OCI-LY7 (cell line): ENCODE measurements around the gene CAMK1.

Source experiments
- EZH2phosphoT487 ChIP-seq: fragments of 200-600 bp; sonication (generic); IDR thresholded peaks from 2 replicates; pipeline ENCODE4 v1.6.1; 2018; ENCODE audit warnings: low read depth, borderline replicate concordance, mild to moderate bottlenecking, mixed run types, antibody characterized with exemption, low read length, moderate library complexity, mixed read lengths
- TF ChIP-seq, protein P1 (sequence below): fragments of 200-600 bp; sonication (generic); conservative IDR thresholded peaks from 2 replicates; pipeline ENCODE4 v1.5.1; 2014; ENCODE audit warnings: mild to moderate bottlenecking, antibody characterized with exemption, low read length, moderate library complexity, mixed read lengths

DNA sequence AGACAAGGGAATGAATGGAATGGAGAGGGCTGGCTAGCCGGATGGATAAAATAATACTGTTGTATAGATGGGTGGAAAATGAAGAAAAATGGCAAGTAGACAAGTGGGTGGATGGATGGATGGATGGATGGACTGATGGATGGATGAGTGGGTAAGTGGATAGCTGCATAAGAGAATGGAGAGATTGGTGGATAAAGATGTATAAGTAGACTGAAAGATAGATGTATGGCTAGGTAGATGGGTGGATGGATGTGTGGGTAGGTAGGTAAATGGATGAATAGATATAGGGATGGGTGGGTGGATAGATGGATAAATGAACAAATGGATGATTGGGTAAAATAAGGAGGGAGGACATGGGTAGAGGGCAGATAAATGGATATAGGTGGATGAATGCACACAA, 52.2 kb downstream of the CAMK1 start:
- TF ChIP-seq, protein P1, sequence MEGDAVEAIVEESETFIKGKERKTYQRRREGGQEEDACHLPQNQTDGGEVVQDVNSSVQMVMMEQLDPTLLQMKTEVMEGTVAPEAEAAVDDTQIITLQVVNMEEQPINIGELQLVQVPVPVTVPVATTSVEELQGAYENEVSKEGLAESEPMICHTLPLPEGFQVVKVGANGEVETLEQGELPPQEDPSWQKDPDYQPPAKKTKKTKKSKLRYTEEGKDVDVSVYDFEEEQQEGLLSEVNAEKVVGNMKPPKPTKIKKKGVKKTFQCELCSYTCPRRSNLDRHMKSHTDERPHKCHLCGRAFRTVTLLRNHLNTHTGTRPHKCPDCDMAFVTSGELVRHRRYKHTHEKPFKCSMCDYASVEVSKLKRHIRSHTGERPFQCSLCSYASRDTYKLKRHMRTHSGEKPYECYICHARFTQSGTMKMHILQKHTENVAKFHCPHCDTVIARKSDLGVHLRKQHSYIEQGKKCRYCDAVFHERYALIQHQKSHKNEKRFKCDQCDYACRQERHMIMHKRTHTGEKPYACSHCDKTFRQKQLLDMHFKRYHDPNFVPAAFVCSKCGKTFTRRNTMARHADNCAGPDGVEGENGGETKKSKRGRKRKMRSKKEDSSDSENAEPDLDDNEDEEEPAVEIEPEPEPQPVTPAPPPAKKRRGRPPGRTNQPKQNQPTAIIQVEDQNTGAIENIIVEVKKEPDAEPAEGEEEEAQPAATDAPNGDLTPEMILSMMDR: no peak
- TF ChIP-seq EZH2phosphoT487: no peak
